ENCODE data around the gene RALGPS2.
"Not testable (repeated sequence)": the region's sequence is repeated elsewhere in the genome, so short reads cannot be mapped to it uniquely, and the experiment has no call there.

The RALGPS2 gene

GRCh38 chr1:178725466-178726086 is 532 bp downstream of the RALGPS2 start:
- DNase-seq = peak; percentile 42

- DNase-seq = no peak
Measured at GRCh38 chr1:178726087-178726517, 1.1 kb downstream of the RALGPS2 start.

GRCh38 chr1:178726545-178726944 is 1.5 kb downstream of the RALGPS2 start:
- no peak for DNase-seq

GRCh38 chr1:178727014-178727895 is 2.2 kb downstream of the RALGPS2 start:
- DNase-seq = no peak

- no peak for DNase-seq
Measured at GRCh38 chr1:178733972-178734371, 8.9 kb downstream of the RALGPS2 start.

GRCh38 chr1:178738780-178739179 is 13.7 kb downstream of the RALGPS2 start:
- DNase-seq = no peak

GRCh38 chr1:178739285-178740045 is 14.4 kb downstream of the RALGPS2 start:
- no peak for DNase-seq

GRCh38 chr1:178740491-178740890 is 15.4 kb downstream of the RALGPS2 start:
- DNase-seq = no peak

GRCh38 chr1:178740924-178741323 is 15.9 kb downstream of the RALGPS2 start:
- DNase-seq = no peak

- no peak for DNase-seq
Measured at GRCh38 chr1:178743801-178744200, 18.8 kb downstream of the RALGPS2 start.

GRCh38 chr1:178745260-178745659 is 20.2 kb downstream of the RALGPS2 start:
- no peak for DNase-seq

GRCh38 chr1:178746345-178746744 is 21.3 kb downstream of the RALGPS2 start:
- no peak for DNase-seq

- not testable (repeated sequence) for DNase-seq
Measured at GRCh38 chr1:178747361-178747760, 22.3 kb downstream of the RALGPS2 start.

GRCh38 chr1:178749581-178750166 is 24.6 kb downstream of the RALGPS2 start:
- no peak for DNase-seq

GRCh38 chr1:178751046-178751445 is 26.0 kb downstream of the RALGPS2 start:
- no peak for DNase-seq

GRCh38 chr1:178752891-178753290 is 27.8 kb downstream of the RALGPS2 start:
- no peak for DNase-seq

GRCh38 chr1:178754655-178755256 is 29.7 kb downstream of the RALGPS2 start:
- not testable (repeated sequence) for DNase-seq

- DNase-seq = no peak
Measured at GRCh38 chr1:178768423-178768822, 43.4 kb downstream of the RALGPS2 start.

- DNase-seq = no peak
Measured at GRCh38 chr1:178772952-178773351, 47.9 kb downstream of the RALGPS2 start.

- DNase-seq = no peak
Measured at GRCh38 chr1:178774263-178774662, 49.2 kb downstream of the RALGPS2 start.

- DNase-seq = no peak
Measured at GRCh38 chr1:178776553-178776952, 51.5 kb downstream of the RALGPS2 start.

- no peak for DNase-seq
Measured at GRCh38 chr1:178781533-178782330, 56.7 kb downstream of the RALGPS2 start.
